NCI-H1092 (cell line): ENCODE measurements around the gene GIGYF1.

Experiments
- DNase-seq: peaks from one replicate; lab custom pipeline; 2025; lab: John Stamatoyannopoulos, UW

GIGYF1 gene

DNA sequence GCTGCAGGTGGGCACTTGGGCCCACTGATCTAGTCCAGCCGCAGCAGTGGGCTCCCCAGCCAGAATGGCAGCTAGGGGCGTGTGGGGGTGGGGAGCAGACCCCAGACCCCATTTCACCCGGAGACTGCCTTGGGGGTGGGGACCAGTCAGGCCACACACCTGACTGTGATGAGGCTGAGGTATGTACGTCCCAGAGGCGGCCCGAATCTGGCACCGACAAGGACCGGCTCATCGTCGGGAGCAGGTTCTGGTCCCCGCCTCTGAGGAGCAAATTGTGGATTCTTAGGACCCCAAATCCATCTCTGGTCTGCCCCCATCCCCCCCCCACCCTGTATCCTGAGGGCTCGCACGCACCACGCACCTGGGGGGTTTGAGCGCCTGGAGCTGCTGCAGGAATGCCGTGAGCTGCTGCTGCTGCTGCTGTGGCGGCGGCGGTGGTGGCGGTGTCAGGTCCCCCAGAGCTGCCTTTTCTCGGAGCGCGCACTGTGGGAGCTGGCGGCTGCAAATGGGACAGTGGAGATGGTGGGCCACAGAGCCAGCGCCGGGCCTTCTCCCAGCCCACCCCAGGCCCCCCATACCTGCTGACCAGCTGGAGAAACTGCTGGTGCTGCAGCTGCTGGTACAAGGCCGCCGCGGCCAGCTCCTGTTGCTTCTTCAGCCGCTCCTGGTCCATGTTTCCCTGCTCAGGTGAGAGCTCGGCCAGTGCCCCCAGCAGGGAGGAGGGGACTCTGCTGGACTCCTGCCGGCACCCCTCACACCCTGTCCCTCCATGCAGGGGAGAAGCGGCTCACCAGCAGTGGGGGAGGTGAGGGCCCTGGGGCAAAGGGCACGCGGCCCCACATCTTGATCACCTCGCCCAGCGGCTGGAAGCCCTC, 10.2 kb downstream of the GIGYF1 start:
- DNase-seq = no peak

DNA sequence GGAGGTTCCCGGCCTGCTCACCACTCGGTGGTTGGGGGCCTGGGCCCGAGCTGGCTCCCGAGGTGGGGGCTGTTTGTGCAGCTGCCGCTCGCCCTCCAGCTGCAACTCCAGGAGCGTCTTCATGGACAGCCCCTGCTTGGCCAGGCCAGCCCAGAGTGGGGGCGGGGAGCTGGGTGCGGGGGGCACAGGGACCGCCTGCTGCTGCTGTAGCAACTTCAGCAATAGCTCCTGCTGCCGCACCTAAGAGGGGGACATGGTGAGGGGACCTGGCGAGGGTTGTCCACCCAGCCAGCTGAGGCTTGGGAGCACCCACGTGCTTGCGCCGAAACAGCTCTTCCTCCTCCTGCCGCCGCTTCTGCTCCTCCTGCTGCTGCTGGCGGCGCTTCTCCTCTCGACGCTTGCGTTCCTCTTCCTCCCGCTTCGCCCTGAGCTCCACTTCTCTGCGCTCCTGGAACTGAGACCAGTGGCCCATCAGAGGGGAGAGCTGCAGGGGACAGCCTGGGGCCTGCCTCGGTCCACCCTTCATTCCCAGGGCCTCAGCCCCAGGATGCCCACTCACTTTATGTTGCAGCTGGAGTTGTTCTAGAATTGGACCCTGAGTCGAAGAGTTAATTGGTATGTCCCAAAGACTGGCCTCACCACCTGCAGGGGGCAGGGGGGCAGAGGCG, 10.9 kb downstream of the GIGYF1 start:
- no peak for DNase-seq

DNA sequence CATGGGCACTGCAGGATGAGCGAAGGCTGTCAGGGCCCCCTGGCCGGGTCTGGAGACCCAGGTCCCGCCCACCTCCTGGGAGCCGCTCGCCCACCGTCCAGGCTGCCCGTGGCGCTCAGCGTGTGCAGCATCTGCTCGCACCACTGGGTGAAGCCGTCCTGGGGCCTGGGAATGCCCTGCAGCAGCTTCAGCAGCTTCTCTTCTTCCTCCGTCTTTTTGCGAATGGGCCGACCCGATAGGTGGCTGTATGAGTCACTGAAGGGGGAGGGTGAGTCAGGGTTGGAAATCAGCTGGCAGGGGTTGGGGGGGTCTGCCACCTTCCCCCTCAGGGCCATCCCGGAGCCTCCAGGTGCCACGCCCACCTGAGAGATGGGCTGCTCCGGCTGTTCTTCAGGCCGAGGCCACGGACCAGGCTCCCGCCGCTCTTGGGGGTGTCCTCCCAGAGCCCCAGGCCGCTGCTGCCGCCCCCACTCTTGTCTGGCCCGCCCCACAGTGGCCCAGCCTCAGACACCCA, 11.8 kb downstream of the GIGYF1 start:
- DNase-seq = no peak

DNA sequence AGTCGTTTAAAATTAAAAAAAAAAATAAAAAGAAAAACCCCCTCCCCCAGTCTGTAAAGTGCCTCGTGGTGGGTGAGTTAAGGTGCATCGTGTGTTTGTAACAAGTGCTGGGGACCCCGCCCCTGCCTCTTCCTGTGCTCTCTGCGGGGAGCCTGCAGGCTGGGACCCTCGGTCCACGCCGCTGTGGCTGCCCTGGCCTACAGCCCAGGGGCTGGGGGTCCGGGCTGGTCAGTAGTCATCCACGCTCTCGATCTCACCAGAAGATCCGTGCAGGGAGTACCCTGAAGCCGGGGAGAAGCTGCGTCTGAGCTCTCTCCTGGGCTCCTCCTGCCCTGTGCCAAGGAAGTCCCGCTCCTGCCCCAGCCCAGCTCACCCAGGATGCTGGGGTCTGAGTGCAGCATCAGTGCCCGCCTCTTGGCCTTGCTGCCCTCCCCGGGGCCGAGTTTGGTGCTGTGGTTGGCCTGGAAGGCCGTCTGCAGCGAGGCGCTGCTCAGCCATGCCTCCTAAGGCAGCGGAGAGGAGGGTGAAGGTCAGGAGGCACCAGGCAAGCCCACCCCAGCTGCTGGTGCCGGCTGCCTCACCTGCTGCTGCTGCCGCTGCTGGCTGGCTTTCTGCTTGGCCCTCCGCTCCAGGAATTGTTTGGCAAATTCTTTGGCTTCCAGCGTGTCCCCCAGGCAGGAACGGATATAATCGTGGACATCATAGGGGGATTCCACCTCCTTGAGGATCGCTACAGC, 12.4 kb downstream of the GIGYF1 start:
- DNase-seq = no peak

DNA sequence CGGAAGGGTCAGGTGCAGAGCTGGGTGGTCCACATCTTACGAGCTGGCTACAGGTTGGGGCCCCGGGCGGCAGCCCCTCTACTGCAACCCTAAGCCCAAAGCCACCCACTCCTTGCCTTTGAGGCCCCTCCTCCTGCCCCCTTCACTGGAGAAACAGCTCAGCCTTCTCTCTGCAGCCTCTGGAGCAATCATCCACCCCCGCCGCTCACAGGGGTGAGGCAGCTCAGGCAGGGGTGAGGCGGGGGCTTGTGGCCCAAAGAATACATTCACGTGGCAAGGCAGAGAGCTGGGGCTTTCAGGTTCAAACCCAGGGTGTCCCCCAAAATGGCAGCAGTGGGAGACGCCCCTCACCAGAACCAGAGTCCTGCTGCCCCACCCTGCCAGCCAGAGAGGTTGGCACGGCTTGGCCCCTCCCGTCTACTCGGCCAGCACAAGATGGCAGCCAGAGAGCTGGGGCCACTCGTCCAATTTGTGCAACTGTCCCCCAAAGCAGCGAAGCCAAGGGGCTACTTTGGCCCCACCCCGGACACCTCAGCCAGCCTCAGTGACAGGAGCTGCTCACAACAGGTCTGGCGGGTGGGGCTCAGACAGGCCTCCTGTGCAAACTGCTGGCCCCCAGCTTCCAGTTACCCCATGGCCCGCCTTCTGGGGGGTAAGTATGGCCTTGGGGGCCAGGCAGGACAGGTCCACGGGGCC, 13.3 kb downstream of the GIGYF1 start:
- no peak for DNase-seq

DNA sequence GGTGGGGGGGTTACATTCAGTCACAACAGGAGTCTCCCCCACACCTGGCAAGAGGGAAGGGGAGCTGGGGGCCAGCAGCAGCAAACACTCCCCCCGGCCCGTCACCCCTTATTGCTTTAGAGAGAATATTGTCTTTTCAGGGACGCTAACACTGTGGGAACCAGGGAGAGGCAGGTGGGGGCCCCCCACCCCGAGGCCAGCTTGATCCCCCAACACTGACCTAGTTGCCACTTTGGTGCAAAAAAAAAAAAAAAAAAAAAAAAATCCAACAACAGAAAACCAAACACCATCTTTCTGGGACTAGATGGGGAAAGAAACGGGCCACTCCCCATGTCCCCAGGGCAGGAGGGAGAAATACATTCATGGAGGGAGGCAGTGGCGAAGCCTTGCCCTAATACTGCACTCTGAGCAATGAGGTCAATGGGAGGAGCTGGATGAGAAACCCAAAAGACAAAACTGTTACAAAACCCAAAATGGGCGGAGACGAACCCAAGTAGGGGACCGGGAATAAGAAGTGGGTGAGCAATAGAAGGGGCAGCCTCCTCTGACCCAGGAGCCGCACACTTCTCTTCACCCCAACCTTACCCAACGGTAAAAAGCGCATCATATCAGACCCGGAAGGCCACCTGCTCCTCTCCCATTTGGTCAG, 14.0 kb downstream of the GIGYF1 start:
- no peak for DNase-seq

DNA sequence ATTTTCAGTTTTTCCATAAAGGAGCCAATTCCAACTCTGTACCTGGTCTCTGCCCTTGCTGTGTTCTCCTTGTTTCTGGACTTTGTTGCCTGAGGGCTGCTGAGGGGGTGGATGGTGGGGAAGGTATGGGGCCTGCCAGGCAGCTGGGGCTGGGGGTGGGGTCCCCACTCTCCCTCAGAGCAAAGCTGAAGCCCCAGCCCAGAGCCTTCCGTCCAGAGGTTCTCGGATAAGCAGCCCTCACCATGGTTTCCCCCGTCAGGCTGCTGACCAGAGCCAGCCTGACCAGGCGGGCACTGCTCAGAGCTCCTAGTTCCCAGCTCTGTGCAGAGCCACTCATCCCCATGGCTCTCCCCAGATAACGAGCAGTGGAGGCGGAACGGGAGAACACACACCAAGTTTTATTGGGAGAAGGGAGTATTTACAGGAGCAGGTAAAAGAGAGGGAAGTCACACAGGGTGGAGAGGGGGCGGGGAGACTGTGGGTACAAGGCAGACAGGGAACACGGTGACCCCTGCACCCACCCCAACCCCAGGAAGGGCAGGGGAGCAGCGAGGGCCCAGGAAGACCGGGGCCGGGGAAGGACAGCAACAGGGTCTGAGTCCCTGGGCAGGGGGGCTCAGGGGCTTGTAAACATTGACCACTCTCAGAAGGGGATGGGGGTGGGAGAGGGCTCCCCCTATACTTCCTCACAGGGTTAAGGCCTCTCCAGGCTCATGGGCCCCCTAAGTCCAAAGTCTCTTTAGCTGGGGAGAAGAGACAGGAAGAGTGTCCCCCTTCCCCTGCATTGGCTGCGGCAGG, 14.7 kb downstream of the GIGYF1 start:
- no peak for DNase-seq

DNA sequence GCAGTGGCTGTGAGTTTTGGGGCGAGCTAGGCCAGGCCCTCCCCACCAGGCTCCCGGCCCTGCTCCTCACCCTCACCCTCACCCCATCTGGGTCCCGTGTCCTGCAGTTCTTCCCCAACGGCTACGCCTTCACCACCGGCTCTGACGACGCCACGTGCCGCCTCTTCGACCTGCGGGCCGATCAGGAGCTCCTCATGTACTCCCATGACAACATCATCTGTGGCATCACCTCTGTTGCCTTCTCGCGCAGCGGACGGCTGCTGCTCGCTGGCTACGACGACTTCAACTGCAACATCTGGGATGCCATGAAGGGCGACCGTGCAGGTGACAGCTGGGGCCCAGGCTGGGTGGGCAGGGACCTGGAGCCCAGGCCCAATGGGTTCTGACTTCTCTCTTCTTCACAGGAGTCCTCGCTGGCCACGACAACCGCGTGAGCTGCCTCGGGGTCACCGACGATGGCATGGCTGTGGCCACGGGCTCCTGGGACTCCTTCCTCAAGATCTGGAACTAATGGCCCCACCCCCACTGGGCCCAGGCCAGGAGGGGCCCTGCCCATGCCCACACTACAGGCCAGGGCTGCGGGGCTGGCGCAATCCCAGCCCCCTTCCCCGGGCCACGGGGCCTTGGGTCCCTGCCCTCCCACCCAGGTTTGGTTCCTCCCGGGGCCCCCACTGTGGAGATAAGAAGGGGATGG, 15.6 kb downstream of the GIGYF1 start:
- no peak for DNase-seq

DNA sequence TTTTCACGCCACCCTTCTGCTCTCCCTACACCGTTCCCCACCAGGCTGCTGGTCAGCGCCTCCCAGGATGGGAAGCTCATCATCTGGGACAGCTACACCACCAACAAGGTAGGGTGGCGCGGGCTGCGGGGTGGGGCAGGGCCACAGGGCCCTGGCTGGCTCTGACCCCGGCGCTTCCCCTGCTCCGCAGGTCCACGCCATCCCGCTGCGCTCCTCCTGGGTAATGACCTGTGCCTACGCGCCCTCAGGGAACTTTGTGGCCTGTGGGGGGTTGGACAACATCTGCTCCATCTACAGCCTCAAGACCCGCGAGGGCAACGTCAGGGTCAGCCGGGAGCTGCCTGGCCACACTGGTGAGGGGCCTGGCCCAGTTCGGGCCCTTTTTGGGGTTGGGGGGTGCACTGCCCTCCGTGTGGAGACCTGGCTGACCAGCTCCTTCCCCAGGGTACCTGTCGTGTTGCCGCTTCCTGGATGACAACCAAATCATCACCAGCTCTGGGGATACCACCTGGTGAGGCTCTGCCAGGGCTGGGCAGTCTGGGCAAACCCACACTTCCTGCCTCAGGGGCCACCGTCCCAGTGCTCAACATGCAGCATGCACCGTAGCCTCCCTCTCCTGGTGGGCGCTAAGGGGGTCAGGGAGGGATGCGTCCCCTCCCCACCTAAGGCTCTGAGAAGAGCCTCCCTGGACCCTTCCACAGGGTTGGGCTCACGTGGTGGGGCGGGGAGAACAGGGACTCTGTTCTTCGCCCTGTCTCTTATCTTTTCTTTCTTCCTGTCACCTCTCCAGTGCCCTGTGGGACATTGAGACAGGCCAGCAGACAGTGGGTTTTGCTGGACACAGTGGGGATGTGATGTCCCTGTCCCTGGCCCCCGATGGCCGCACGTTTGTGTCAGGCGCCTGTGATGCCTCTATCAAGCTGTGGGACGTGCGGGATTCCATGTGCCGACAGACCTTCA, 16.5 kb downstream of the GIGYF1 start:
- DNase-seq = no peak

DNA sequence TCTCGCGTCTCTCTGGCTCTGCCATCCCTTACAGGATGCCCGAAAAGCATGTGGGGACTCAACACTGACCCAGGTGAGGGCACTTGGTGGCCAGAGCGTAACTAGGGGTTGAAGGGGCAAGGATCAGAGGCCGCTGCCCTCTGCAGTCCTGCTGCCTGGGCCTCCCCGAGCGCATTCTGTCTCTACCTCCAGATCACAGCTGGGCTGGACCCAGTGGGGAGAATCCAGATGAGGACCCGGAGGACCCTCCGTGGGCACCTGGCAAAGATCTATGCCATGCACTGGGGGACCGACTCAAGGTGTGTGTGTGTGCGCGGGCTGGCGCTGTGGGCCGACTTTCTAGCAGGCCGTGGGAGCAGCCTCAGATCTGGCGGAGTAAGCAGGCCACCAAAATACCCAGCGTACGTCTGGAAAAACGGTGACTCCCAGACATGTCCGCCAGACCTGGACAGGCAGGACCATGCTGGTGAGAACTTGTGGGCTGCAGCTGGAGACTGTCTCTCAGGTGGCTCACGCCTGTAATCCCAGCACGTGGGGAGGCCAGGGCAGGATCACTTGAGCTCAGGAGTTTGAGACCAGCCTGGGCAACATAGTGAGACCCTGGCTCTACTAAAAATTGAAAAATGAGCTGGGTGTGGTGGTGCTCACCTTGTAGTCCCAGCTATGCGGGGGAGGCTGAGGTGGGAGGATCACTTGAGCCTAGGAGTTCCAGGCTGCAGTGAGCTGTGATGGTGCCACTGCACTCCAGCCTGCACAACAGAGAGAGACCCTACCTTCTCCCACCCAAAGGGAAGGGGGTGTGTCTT, 17.3 kb downstream of the GIGYF1 start:
- DNase-seq = no peak

DNA sequence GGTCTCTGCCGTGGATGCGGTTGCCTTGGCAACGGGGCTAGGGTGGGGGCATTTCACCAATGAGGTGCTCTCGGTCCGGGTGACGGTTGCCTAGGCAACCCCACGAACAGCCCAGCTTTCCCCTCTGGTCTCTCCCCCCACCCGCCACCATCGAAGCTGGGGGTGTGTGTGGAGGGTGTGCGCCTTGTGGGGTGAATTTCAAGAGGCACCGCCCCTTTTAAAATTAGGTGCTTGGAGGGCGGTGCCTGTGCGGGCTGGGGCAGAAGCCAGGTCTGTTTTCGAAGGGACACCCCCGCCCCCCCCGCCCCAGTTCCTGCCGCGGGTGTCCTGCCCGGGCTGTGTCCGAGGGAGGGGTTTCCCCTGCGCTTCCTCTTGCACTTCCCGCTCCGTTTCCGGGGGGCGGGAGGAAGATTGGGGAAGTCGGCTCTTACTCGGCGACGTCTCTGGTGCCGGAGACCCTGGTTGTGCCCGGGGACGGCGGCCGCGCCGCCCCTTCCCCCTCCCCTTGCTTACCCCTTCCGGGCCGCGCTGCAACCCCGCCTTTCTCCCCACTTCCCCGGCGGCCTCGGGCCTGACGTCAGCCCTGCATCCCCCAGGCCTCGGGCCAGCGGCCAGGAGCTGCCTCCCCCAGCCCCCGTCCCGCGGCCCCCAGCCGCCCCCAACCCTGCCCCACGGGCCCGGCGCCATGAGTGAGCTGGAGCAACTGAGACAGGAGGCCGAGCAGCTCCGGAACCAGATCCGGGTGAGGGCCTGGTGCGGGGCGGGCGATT, 18.3 kb downstream of the GIGYF1 start:
- peak; percentile 67 for DNase-seq

DNA sequence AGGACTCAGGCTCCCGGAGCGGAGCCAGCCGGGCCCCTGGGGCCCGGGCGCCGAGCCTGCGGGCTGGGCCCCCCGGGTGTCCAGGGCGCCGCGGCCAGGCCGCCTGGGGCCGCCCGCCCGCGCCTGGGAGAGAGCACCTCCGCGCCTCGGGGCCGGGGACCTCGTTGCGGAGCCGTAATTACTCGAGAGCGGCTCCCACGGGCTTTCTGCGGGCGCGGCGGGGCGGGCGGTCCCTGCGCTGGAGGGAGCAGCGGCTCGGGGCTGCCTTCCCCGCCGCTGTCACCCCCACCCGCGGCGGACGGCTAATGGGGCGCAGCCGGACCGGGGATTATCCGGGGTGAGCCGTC, 19.0 kb downstream of the GIGYF1 start:
- no peak for DNase-seq

DNA sequence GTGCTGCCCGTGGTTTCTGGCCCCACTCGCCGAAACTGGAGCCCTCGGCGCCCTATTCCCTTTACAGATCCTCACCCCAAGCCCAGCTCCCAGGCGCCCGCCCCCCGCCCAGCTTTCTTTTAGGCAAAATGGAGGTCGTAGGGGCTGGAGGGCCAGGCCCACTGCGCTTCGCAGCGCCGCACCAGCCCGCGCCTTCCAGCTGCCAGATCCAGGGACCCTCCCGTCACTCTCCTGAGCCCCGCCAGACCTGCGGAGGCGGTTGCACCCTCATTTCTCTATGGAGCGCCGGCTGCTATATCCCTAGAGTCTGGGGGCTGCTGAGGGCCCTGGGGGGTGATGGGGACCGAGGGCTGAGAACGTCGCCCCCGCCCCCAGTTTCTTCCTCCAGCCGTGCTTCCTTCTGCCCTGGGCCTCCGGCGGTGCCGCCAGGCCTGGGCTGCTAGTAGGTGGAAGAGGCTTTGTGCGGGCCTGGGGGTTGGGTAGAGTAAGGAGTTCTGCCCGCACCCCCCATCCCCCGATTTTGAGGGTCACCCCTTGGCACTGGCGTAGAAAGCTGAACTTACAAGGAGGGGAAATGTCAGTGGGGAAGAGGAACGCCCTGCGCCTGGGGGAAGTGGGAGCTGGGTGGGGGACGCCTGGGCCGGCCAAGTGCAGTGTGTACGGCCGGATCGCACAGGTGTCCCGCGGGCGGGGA, 19.5 kb downstream of the GIGYF1 start:
- peak; percentile 48 for DNase-seq

DNA sequence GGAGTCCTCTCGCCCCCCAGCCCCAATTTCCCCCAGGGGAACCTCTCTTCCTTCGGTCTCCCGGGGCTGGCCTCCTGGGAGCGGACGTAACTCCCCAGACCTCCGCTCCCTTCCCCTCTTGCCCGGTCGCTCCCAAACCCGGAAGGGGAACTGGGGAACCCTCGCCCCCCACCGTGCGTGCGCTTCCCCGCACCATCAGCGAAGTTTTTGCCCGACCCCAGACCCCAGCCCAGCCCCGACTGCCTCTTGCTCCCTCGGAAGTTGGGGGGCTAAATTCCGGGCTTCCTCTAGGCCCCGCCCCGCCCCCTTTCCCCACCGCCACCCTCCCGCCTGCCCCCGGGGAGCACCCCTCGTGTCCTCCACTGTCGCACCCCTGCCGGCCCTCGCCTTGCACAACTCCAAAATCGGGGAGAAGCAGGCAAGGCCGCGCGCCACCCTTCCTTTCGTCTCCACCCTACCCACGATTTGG, 20.1 kb downstream of the GIGYF1 start:
- DNase-seq = peak; percentile 57

DNA sequence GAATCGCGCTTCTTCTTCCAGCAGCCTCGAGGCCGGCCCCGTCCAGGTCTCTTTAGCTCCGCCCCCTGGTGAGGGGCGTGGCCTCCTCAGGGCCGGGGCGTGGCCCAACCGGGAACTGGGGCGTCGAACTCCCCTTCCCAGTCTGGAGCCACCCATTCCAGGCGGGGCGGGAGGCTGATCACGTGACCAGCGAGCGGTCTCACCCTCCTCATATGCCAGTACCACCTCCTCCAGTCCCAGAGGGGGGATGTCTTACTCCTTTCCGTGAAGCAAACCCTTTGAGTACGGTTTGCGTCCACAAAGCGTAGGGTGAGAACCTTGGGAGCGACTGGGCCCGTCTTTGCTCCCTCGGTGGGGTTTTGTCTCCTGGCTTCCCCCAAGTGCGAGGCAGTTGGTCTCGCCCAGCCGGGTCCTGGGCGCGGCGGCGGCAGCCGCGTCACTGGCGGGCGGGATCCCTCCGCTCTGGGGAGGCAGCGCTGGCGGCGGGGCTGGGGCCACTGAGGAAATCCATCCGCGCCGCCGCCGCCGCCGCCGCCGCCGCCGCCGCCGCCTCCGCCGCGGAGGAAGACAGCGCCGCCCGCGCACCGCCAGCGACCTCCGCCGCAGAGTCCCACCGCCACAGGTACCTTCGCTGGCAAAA, 20.6 kb downstream of the GIGYF1 start, which contains the start of gene GNB2:
GNB2 (plus strand) TSS at position 439 of the 640 bp plus-strand sequence. CDS start 2,526 bp downstream, outside the sequence.
- DNase-seq = peak; percentile 99
